Effector memory CD4-positive, alpha-beta T cell (primary cell): ENCODE measurements around the gene KIFC1.

Experiments used
- DNase-seq, 3 donors: peaks; one replicate each; pipeline ENCODE4 v3.0.0-alpha.2; 2020
- H3K27ac ChIP-seq: 2 replicates; pipeline ENCODE4 v1.7.0; 2013; ENCODE audit warnings: mild to moderate bottlenecking, low read length, moderate library complexity; ENCODE audit not compliant: insufficient read depth, poor library complexity, severe bottlenecking
- H3K27me3 ChIP-seq: replicated peaks from 2 replicates; pipeline ENCODE4 v1.7.0; 2013; ENCODE audit warnings: mild to moderate bottlenecking, low read length; ENCODE audit not compliant: insufficient read depth, control insufficient read depth, poor library complexity, severe bottlenecking
- H3K36me3 ChIP-seq: 2 replicates; pipeline ENCODE4 v1.7.0; 2013; ENCODE audit warnings: mild to moderate bottlenecking, low read length, moderate library complexity; ENCODE audit not compliant: control insufficient read depth, insufficient read depth
- H3K4me1 ChIP-seq: 2 replicates; pipeline ENCODE4 v1.7.0; 2013; ENCODE audit warnings: low read length, mild to moderate bottlenecking; ENCODE audit not compliant: control insufficient read depth, insufficient read depth, poor library complexity, severe bottlenecking
- H3K4me3 ChIP-seq: 2 replicates; pipeline ENCODE4 v1.7.0; 2013; ENCODE audit warnings: low read length, low read depth, mild to moderate bottlenecking; ENCODE audit not compliant: insufficient read depth, poor library complexity, severe bottlenecking
- H3K9me3 ChIP-seq: 2 replicates; pipeline ENCODE4 v1.7.0; 2013; ENCODE audit warnings: mild to moderate bottlenecking, low read length, moderate library complexity; ENCODE audit not compliant: control insufficient read depth

KIFC1 gene

GRCh38 chr6:33454009-33454946, 62.7 kb downstream of the KIFC1 start, which contains the start of gene ZBTB9:
ZBTB9 (plus strand) TSS chr6:33454576; CDS start chr6:33455101, 525 bp downstream.
- peak within 1 kb of the TSS; percentile 75 for H3K27ac ChIP-seq
- DNase-seq = peak; percentile 90 to 94 (median 93)
- H3K4me1 ChIP-seq = peaks cover 15% of the 10 kb centered on the region
- H3K27me3 ChIP-seq = no peaks in the 10 kb centered on the region
- no peaks in the 10 kb centered on the region for H3K9me3 ChIP-seq
- H3K36me3 ChIP-seq = peaks cover 4% of the 10 kb centered on the region
- H3K4me3 ChIP-seq = peak within 1 kb of the TSS; percentile 88

- H3K27me3 ChIP-seq = no peaks in the 10 kb centered on the region
- peak overlapping the region; percentile 75 for H3K27ac ChIP-seq
- DNase-seq = no peak
- peak overlapping the region; percentile 88 for H3K4me3 ChIP-seq
- peaks cover 15% of the 10 kb centered on the region for H3K4me1 ChIP-seq
- H3K36me3 ChIP-seq = peaks cover 3% of the 10 kb centered on the region
- no peaks in the 10 kb centered on the region for H3K9me3 ChIP-seq
Observed at GRCh38 chr6:33455051-33455450, 63.4 kb downstream of the KIFC1 start.

- Histone ChIP-seq H3K4me3 (no peak overlapping the region), H3K4me1 (peaks cover 15% of the 10 kb centered on the region), H3K27ac (no peak overlapping the region), H3K36me3 (peaks cover 3% of the 10 kb centered on the region), H3K9me3 (no peaks in the 10 kb centered on the region), H3K27me3 (no peaks in the 10 kb centered on the region)
- DNase-seq = no peak
Observed at GRCh38 chr6:33456156-33456555, 64.5 kb downstream of the KIFC1 start.

GRCh38 chr6:33458676-33459075, 67.1 kb downstream of the KIFC1 start:
- DNase-seq = no peak
- Histone ChIP-seq H3K27me3 (no peaks in the 10 kb centered on the region), H3K4me1 (peaks cover 11% of the 10 kb centered on the region), H3K36me3 (peaks cover 3% of the 10 kb centered on the region), H3K4me3 (no peak overlapping the region), H3K9me3 (no peaks in the 10 kb centered on the region), H3K27ac (no peak overlapping the region)

GRCh38 chr6:33459226-33459625, 67.6 kb downstream of the KIFC1 start:
- no peak for DNase-seq
- peaks cover 3% of the 10 kb centered on the region for H3K36me3 ChIP-seq
- H3K27me3 ChIP-seq = no peaks in the 10 kb centered on the region
- no peaks in the 10 kb centered on the region for H3K9me3 ChIP-seq
- H3K4me1 ChIP-seq = peaks cover 7% of the 10 kb centered on the region
- no peak overlapping the region for H3K27ac ChIP-seq
- H3K4me3 ChIP-seq = no peak overlapping the region
